Mucosa of rectum (tissue), 2 donors: Measurements from ENCODE around the gene MTG2.

Source experiments
- H3K27ac ChIP-seq, 2 donors: one replicate each; pipeline ENCODE4 v1.7.0; 2013; ENCODE audit warnings: inconsistent platforms in 2 of 2, low read depth in 2 of 2, low read length in 2 of 2
- H3K27me3 ChIP-seq, 2 donors: one replicate each; pipeline ENCODE4 v1.7.0; 2013; ENCODE audit warnings: low read length in 2 of 2; ENCODE audit not compliant: control insufficient read depth in 2 of 2, insufficient read depth in 2 of 2
- H3K36me3 ChIP-seq, 2 donors: one replicate each; pipeline ENCODE4 v1.7.0; 2013; ENCODE audit warnings: low read length in 2 of 2; ENCODE audit not compliant: control insufficient read depth in 2 of 2, insufficient read depth in 2 of 2
- H3K4me1 ChIP-seq, 2 donors: one replicate each; pipeline ENCODE4 v1.7.0; 2013; ENCODE audit warnings: low read length in 2 of 2, mild to moderate bottlenecking in 1 of 2; ENCODE audit not compliant: control insufficient read depth in 2 of 2, insufficient read depth in 2 of 2
- H3K4me3 ChIP-seq, 2 donors: one replicate each; pipeline ENCODE4 v1.7.0; 2013; ENCODE audit warnings: low read length in 2 of 2
- H3K9ac ChIP-seq, 2 donors: one replicate each; pipeline ENCODE4 v1.7.0; 2013; ENCODE audit warnings: low read length in 2 of 2, low read depth in 1 of 2, mild to moderate bottlenecking in 1 of 2
- H3K9me3 ChIP-seq, 2 donors: one replicate each; pipeline ENCODE4 v1.7.0; 2013; ENCODE audit warnings: low read length in 2 of 2; ENCODE audit not compliant: control insufficient read depth in 2 of 2
- donor health status: healthy.
- donor health status: Normal muscosa, but diverticular disease.

The MTG2 gene

GRCh38 chr20:62170536-62170935 lies 12.3 kb upstream of the MTG2 start:
- Histone ChIP-seq H3K4me3 (no peak overlapping the region), H3K9ac (no peak overlapping the region), H3K27me3 (no peaks in the 10 kb centered on the region), H3K9me3 (no peaks in the 10 kb centered on the region), H3K27ac (no peak overlapping the region), H3K36me3 (peaks cover 21 to 24% of the 10 kb centered on the region in 2 donors), H3K4me1 (no peaks in the 10 kb centered on the region)

- H3K27ac ChIP-seq = no peak overlapping the region
- no peak overlapping the region for H3K4me3 ChIP-seq
- peaks cover 18 to 22% of the 10 kb centered on the region in 2 donors for H3K36me3 ChIP-seq
- H3K27me3 ChIP-seq = no peaks in the 10 kb centered on the region
- no peaks in the 10 kb centered on the region for H3K9me3 ChIP-seq
- no peak overlapping the region for H3K9ac ChIP-seq
- no peaks in the 10 kb centered on the region for H3K4me1 ChIP-seq
These were observed 11.6 kb upstream of the MTG2 start for GRCh38 chr20:62171245-62171644.

- Histone ChIP-seq H3K27me3 (no peaks in the 10 kb centered on the region), H3K4me1 (no peaks in the 10 kb centered on the region), H3K27ac (no peak overlapping the region), H3K9me3 (no peaks in the 10 kb centered on the region), H3K9ac (no peak overlapping the region), H3K36me3 (peaks cover 16 to 20% of the 10 kb centered on the region in 2 donors), H3K4me3 (no peak overlapping the region)
These were observed 10.2 kb upstream of the MTG2 start for GRCh38 chr20:62172666-62173065.

- Histone ChIP-seq H3K27ac (no peak overlapping the region), H3K4me3 (no peak overlapping the region), H3K4me1 (no peaks in the 10 kb centered on the region), H3K36me3 (peaks cover 12 to 14% of the 10 kb centered on the region in 2 donors), H3K9ac (no peak overlapping the region), H3K9me3 (no peaks in the 10 kb centered on the region), H3K27me3 (no peaks in the 10 kb centered on the region)
These were observed 8.6 kb upstream of the MTG2 start for GRCh38 chr20:62174021-62174804.

GRCh38 chr20:62174870-62175624 lies 7.8 kb upstream of the MTG2 start:
- no peak overlapping the region for H3K27ac ChIP-seq
- H3K27me3 ChIP-seq = no peaks in the 10 kb centered on the region
- H3K36me3 ChIP-seq = peaks cover 13 to 16% of the 10 kb centered on the region in 2 donors
- no peaks in the 10 kb centered on the region for H3K4me1 ChIP-seq
- H3K9me3 ChIP-seq = no peaks in the 10 kb centered on the region
- H3K4me3 ChIP-seq = no peak overlapping the region
- no peak overlapping the region for H3K9ac ChIP-seq

- Histone ChIP-seq H3K9me3 (no peaks in the 10 kb centered on the region), H3K36me3 (peaks cover 13 to 16% of the 10 kb centered on the region in 2 donors), H3K4me1 (no peaks in the 10 kb centered on the region), H3K9ac (no peak overlapping the region), H3K4me3 (no peak overlapping the region), H3K27me3 (no peaks in the 10 kb centered on the region), H3K27ac (no peak overlapping the region)
These were observed 7.1 kb upstream of the MTG2 start for GRCh38 chr20:62175711-62176110.

DNA sequence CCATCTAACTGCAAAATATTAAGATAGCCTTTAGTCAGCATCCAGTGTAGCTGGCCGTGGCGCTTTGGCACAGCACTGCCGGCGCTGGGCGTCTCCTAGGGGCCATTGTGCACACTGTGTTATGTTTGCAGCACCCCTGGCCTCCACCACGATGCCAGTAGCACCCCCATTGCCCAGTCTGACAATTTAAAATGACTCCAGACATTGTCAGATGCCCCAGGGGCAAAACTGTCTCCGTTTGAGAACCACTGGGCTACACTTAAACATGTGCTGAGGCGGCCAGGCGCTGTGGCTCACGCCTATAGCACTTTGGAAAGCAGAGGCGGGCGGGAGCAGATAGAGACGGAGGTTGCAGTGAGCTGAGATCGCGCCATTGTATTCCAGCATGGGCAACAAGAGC lies 6.0 kb upstream of the MTG2 start:
- Histone ChIP-seq H3K36me3 (peaks cover 13 to 16% of the 10 kb centered on the region in 2 donors), H3K4me3 (no peak overlapping the region), H3K27ac (no peak overlapping the region), H3K4me1 (no peaks in the 10 kb centered on the region), H3K9me3 (no peaks in the 10 kb centered on the region), H3K27me3 (no peaks in the 10 kb centered on the region), H3K9ac (no peak overlapping the region)

- H3K4me3 ChIP-seq = no peak overlapping the region
- no peaks in the 10 kb centered on the region for H3K27me3 ChIP-seq
- no peak overlapping the region for H3K9ac ChIP-seq
- no peaks in the 10 kb centered on the region for H3K9me3 ChIP-seq
- no peak overlapping the region for H3K27ac ChIP-seq
- peaks cover 13 to 16% of the 10 kb centered on the region in 2 donors for H3K36me3 ChIP-seq
- H3K4me1 ChIP-seq = peaks cover 3 to 4% of the 10 kb centered on the region in 2 donors
These were observed 5.5 kb upstream of the MTG2 start for GRCh38 chr20:62177307-62177706.

DNA sequence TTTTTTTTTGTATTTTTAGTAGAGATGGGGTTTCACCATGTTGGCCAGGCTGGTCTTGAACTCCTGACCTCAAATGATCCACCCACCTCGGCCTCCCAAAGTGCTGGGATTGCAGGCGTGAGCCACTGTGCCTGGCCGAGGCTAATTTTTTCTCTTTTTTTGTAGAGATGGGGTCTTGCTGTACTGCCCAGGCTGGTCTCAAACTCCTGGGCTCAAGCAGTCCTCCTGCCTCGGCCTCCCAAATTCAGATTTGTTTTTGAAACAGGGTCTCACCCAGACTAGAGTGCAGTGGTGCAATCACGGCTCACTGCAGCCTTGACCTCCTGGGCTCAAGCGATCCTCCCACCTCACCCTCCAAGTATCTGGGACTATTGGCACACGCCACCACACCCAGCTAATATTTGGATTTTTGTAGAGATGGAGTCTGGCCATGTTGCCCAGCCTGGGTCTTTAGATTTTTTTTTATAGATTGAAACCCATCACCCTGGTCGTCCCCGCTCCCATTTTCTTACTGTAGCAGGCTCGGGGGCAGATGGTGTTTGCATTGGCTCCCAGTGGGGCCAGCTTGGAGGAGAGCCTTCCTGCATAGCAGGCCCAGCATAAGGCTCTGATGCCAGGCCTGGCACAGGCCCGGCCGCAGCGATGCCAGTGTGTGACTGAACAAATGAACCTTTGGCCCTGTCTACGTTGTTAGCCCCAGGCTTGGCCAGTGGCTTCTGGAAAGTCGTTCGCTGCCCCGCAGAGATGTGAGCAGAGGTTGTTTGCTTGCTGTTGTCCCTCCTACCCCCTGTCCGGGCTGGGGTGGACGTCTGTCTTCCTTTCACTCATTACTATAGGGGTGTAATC lies 4.3 kb upstream of the MTG2 start:
- Histone ChIP-seq H3K4me1 (peaks cover 6 to 7% of the 10 kb centered on the region in 2 donors), H3K36me3 (peaks cover 8 to 16% of the 10 kb centered on the region in 2 donors), H3K9me3 (no peaks in the 10 kb centered on the region), H3K27me3 (no peaks in the 10 kb centered on the region), H3K9ac (no peak overlapping the region), H3K27ac (no peak overlapping the region), H3K4me3 (no peak overlapping the region)

DNA sequence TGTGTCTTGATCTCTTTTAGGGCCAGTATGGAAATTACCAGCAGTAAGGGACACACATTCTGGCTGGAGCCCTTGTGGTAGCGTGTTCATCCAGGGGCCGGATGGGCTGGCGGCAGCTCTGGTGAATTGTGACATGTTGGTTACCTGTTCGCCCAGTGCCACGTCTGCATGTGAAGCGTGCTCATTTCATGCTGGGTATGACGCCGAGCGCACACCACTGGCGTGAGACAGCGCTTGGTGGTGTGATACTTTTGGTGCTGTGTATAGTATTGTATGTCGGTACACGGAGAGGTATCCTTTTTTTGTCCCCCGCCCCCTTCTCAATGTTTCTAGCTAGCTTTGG lies 3.7 kb upstream of the MTG2 start:
- Histone ChIP-seq H3K9me3 (no peaks in the 10 kb centered on the region), H3K9ac (no peak overlapping the region), H3K36me3 (peaks cover 8 to 13% of the 10 kb centered on the region in 2 donors), H3K4me3 (no peak overlapping the region), H3K4me1 (peaks cover 9 to 11% of the 10 kb centered on the region in 2 donors), H3K27ac (no peak overlapping the region), H3K27me3 (no peaks in the 10 kb centered on the region)
